NCI-H510A treated with DMSO at 0.1 percent for 48 hours (cell line): ENCODE results near the gene ESPN.
"Not testable (repeated sequence)": the region's sequence is repeated elsewhere in the genome, so short reads cannot be mapped to it uniquely, and the experiment has no call there.

Experiments used
- DNase-seq: peaks from one replicate; lab custom pipeline; 2025; lab: John Stamatoyannopoulos, UW

ESPN gene

DNA sequence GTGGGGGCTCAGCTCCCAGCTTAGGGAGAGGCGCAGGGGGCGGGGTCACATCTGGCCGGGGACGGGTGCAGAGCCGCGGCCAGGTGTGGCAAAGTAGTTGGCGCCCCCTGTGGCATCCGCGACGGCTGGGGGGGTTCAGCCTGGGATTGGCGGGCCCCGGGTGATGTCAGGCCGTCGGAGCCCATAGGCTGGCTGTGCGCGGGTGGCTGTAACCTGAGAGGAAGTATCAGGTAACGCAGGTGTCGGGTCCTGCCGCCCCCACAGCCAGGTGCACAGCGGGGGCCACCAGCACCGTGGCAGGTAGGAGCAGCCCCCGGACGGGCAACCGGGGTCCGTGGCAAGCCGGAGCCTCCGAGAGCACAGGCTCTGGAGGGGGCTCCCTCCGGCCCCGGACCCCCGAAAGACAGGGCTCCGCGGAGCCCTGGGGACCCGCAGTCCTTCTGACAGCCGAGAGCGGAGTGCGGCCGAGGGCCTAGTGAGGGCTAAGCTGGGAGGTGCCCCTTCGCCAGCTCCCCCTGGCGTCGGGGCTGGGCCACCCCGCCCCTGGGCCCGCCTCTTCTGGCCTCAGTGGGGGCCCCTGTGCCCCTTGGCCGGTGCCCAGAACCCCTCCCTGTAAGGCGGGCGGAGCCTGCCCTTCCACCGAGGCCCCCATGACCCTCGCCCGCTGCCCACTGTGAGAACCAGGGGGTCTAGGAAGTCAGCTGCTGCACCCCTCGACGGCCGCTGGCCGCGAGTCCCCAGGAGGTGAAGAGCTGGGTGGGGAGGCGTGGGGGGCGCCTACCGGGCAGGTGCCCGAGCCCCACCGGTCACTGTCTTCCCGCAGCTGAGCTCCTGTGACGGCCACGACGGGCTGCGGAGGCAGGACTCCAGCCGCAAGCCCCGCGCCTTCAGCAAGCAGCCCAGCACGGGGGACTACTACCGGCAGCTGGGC, 23.5 kb downstream of the ESPN start:
- peak; percentile 98 for DNase-seq

DNA sequence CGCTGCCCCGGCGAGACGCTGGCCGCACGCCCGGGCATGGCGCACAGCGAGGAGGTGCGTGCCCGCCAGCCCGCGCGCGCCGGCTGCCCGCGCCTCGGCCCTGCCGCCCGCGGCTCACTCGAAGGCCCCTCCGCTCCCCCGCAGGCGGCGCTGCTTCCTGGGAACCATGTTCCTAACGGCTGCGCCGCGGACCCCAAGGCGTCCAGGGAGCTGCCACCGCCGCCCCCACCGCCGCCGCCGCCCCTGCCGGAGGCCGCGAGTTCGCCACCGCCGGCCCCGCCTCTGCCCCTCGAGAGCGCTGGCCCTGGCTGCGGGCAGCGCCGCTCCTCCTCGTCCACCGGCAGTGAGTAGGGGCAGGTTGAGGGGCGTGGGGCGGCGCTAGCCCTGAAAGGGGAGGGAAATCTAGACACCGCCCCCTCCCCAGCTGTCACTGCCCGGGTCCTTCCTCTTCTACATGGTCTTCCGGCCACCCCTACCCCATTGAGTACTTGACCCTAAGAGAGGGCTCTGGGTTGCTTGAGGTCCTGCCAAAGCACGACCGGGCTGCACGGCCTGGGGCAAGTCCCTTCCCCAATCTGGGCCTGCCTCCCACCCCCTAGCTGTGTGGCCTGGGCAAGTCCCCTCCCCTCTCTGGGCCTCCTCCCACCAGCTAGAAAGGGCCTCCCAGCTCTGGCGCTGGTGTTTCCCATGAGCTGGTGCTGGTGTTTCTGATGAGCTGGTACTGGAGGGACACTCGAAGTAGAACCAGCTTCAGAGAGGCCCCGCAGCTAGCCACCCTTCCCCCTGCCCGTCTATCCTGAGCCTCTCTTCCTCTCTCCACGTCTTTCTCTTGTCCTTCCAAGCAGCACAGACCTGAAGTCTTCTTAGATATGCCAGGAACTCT, 24.4 kb downstream of the ESPN start:
- DNase-seq, result peak; percentile 77

DNA sequence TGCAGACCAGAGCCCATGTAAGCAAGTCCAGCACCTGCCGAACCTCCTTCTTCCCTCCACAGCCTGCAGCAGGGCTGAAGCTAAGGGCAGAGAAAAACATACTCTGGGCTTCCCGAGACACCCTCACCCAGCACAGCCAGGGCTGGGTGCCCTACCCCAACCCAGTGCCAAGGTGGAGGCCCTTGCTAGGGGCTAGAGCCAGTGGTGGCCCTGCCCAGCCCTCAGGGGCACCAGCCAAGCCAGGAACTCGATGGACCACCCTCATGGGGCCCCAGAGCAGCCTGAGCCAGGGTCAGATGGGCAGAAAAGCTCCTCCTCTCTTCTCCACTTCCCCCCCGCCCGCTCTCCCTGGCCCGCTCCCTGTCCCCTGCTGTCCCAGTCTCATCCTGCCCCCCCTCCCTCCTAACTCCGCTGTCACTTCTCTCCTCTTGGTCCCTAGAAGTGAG, 25.5 kb downstream of the ESPN start:
- DNase-seq, result no peak

DNA sequence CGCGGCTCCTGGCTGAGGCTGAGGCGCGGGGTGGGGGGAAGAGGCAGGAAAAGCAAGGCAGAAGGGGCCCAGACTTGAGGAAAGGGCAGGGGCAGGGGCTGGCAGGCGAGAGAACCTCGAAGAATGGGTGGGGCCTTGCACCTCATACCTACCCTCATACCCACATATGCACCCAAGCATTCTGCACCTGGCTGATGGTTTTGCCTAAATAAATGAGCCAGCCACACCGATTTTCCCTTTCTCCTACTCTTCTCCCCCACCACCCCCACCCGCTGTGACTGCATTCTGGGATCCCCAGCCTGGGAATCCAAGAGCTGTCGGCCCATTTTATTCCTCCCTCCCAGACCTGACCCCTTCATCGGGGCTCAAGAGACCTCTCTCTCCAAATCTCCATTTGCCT, 25.9 kb downstream of the ESPN start:
- not testable (repeated sequence) for DNase-seq

DNA sequence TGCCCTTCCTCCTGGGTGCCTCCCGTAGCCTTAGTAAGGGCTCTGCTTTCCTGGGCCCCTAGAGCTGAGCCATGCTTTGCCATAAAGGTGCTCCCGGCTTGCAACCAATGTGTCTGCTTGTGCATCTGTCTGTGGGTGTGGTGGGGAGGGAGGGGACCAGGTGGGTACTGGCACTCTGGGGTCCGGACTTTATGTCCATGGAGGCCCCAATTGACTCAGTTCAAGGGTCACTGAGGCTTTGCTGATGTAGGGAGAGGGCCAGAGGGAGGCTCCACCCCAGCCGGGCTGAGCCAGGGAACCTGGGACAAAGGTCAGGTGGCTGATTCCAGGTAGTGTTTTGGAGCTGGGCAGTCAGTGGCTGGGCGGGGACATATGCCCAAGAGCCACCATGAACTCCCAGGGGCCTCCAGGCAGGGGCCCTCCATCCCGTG, 26.4 kb downstream of the ESPN start:
- DNase-seq, result no peak

DNA sequence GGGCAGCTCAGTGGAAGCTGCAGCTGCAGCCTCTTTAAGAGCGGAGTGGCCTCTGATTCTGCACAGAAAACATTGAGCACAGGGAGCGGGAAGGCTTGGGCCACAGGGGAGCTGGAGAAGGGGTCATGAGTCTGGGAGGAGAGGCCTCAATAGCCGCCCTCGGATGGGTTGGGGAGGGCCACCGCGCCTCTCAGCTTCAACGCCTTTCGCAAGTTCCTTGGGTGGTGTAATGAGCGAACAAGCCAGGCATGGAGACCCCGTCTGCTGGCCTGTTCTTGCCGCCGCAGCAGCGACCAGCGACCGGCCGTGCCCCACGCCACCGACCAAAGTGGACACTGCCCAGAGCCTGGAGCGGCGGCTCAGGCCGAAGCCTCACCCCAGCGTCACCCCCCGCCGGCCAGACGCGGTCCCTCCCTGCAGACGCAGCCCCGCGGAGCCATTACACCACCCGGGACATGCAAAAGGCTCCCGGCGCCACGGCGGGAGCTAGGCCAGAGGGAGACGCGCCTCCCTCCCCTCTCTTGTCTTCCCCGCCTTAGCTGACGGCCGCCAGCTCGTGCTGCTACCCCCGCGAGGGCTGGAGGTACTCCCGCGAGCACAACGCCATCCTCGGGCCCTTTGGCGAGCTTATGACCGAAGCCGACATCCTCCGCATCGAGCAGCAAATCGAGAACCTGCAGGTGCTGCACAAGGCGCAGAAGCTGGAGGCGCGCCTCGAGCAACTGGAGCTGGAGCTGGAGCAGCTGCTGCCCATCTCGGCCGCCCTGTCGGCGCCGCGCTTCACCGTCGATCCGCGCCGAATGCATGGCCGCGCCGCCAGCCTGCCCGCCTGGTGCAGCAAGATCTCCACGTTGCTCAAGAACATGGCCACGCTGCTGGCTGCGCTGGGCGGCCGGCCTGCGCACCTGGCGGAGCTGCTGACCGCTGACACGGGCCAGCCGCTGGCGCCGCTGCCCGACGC, 29.6 kb downstream of the ESPN start:
- not testable (repeated sequence) for DNase-seq

DNA sequence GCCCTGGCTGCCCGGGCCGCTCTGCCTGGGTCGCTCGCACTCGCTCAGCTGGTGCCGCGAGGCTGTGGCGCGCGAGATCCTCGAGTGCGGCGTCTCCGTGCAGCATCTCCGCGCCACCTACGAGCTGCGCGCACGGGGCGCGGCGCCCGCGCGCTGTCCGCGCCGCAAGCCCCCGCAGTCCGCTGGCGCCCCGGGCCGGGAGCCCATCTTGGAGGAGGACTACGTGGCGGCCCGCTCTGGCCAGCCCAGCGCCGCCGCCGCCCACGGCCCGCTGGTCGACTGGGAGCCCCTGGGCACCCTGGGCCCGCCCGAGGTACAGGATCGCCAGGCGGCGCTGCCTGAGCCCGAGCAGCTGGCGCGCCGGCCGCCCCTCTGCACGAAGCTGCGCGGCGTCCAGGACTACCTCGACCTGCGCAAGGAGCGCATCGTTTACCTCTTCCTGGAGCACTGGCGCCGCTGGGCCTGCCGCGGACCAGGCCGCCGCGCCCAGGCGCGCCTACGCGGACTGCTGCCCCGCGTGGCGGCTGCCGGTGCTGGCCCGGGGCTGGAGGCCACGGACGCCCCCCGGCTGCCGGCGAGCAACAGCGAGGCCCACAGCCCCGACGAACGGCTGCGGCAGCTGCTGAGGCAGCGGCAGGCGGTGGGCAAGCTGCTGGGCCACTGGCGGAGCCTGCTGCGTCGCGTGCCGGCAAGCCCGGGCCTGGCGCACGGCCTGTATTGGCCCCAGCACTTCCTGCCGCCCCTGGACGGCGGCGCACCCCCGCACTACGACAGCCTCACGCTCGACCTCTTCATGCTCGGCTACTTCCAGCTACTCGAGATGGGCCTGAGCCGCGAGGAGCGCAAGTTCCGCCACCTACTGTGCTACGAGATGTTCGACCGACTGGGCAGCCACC, 30.5 kb downstream of the ESPN start:
- DNase-seq, result no peak

DNA sequence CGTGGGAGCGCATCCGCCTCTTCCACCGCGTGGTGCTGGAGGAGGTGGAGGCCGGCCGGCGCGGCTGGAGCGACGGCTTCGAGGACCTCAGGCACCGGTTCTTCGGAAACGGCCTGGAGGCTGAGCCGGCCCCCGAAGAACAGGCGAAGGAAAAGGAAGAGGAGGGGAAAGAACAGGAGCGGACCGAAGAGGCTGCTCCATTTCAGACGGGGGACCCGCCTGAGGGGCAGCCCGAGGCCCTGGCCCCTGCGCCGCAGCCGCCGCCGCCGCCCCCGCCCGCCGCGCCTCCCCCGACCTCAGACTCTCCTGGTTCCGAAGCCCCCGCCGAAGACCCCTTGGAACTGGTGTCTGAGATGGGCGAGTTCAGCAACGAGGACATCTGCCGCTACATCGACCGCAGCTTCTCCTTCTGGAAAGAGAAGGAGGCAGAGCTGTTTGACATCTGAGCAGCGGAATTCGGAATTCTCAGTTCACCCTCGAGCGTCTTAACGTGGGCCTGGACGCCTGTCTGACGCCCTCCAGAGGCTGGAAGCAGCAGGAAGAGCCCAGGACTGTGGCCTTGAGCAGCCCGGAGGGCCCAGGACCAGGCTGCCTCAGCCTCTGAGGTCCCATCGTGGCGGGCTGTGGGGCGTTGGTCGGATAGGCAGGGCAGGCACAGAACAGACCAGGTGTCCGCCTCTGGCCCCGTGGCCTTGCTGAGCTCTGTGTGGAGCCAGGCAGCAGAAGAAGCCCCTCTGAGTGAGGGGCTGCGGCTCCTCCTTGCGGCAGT, 31.4 kb downstream of the ESPN start:
- not testable (repeated sequence) for DNase-seq

DNA sequence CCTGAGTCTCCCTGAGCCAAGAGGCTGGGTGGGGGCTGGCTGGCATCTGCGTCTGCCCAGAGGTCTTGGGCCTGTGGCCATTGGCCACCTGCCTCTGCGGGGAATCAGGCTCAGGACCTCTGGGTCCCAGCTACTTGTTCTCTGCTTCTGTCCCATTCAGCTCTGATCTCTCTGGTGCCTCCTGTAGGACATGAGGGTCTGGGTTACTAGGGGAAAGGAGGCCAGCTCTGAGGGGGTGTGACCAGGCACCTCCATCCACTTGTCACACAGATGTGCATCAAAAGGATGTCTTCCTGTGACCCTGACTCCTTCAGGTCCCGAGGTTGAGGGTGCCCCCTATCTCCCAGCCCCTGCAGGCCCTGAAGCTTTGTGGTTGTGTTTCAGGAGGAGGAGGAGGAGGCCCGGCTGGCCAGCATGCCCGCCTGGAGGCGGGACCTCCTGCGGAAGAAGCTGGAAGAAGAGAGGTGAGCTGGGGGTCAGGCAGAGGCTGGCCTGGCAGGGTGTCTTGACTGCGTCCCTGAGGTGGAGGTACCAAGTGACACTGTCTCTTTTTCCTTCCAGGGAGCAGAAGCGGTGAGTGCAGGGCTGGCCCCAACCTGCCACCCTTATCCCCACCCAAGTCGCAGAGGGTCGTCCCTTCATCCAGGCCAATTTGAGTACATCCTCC, 32.4 kb downstream of the ESPN start:
- DNase-seq, result no peak

DNA sequence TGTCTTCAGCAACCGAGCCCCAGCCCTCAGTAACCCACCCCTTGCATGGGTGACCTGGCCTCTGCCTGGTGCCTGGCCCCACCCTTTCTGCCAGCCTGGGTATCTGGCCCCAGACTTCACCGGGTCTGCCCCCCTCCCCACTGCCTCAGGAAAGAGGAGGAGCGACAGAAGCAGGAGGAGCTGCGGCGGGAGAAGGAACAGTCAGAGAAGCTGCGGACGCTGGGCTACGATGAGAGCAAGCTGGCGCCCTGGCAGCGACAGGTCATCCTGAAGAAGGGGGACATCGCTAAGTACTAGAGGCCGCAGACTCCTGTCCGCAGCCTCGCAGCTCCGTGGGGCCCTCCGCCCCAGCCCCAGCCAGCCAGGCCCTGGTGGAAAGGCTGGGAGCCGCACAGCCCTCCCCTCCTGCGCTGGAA, 35.3 kb downstream of the ESPN start:
- peak; percentile 25 for DNase-seq

DNA sequence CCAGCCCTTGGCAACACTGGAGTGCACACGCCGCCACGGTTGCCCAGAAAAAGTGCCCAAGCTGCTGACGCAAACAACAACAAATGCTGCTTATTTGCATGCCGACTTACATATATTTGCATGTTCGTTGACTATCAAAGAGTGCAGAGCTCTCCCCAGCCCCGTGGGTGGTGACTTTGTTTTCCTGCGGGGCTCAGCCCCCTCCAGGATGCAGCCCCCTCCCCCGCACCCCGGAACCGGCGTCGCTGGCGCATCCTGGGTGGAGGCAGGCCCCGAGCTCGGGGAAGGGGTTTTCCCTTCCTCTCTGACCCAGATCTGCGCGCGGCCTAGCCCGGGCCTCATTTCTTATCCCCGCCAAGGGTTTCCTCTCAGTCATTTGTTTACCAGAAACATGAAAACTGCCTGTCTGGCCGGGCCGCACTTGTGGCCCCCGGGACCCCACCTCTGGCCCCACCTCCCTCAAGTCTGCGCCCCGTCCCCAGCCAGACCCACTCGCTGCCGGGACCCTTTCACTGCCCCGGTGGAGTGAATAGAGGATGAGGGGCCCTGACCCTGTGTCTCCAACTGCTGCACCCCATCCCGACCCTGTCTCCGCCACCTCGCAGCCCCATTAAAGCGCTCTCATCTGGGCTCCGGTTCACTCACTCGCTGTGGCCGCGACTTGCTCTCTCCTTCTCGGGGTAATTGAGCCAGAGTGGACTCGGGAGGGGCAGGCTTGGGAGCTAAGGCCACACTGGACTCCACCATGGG, 35.9 kb downstream of the ESPN start:
- no peak for DNase-seq

DNA sequence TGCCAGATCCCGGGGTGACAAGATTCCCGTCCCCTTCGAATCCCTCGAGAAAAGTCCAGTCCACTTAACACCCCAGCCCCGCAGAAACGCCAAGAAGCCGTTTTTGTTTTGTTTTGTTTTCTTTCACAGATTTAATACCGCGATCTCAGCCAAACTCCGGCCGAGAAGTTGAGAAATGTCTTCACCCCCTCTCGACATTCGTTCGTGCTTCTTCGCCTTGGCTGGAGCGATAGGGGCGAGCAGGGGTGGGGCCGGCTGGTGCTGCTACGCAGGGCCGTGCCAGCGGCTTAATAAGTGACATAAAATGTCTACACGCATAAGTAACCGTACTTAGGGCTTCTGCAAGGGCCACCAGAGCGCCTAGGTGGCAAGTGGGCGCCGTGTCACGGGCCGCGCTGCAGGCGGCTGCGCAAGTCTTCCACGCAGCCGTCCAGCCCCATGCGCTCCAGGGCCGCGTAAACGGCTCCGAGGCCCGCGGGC, 36.5 kb downstream of the ESPN start:
- DNase-seq, result no peak

DNA sequence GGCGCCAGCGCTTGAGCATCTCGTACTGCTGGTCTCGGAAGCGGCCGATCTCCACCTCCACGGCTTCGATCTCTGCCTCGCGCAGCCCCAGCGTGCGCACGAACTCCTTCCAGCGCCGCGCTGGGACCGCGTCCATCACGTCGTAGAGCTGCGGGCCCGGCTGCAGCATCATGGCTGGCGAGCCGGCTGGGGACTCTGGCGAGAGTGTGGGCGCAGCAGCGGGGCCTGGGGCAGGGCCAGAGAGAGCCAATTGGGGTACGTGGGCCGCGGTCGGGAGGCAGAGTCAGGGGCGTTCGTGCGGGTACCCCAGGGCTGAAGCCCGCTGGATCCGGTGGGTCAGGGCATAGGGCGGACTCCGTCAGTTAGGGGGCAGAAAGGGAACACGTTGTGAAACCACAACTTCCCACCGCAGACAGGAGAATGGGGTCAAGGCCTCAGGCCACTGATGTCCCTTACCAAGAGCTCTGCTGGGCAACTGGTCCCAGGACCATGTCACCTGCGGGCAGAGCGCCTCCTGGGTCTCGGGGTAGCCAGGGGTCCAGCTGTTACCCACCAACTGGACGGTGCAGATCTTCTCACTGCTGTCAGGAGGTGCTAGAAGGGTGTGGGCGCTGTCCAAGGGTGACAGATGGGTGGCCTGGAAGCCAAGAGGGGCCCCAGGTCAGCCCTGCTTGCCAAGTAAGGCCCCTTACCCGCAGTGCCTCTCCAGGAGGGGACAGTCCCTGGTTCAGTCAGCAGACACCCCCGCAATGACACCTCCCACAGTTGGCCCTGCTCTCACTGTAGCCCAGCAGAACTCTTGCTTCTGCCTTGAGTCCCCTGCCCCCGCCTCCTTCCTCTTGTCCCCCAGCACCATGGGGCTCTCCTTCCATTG, 37.2 kb downstream of the ESPN start:
- DNase-seq, result no peak

DNA sequence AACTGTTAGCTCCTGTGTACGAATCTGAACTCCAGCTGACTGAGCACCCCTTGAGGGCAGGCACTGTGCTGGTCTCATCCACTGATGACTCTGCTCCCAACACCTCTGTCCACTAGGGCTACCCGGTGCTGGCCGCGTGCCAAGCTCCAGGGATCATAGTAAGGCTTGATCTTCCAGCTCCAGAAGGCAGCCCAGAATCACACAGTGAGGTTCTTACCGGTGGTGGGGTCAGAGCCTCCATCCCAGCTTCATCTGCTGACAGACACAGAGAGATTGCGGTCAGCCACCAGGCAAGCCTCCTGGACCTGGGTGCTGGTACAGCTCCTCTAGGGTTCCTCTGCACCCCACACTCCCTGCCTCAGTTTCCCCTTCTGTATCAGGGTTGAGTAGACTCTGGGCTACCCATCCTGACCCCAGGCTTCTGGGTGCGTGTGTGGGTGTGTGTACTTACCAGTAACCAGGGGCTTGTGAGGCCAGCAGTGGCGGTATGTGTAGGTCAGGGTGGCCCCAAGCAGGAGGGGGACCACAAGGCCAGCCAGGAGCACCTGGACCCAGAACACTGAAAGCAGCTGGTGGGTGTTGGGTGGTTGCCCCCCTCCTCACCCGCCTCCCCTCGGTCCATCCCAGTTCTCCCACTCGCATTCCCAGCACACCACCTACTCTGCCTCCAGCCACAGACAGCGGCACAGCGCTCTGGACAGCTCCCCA, 38.0 kb downstream of the ESPN start:
- no peak for DNase-seq

DNA sequence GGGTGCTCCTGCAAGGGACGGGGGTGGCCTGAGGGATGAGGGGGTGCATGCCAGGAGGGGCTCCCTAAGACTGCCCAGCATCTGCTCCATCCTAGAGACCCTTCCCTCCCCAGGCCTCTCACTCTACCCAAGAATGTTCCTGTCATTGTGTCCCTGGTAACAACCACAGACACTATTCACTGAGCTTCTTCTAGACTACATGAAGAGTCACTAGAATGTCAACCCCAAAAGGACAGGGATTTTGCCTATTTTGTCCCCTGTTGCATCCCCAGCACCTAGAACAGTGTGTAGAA, 38.5 kb downstream of the ESPN start:
- DNase-seq, result no peak

DNA sequence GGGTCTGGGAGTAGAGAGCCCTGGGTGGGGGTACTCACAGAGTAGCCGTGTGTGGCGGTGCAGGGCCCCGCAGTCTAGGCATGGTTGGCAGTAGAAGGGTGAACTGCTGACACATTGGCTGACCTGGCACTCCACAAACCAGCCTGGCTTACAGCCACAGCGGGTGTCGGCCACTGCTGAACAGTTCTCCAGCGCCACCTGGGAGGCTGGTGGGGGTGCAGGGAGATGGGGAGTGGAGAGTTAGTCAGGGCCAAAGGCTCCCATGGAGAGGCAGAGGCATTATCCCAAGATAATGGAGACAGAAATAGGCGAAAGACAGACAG, 39.9 kb downstream of the ESPN start:
- peak; percentile 90 for DNase-seq

DNA sequence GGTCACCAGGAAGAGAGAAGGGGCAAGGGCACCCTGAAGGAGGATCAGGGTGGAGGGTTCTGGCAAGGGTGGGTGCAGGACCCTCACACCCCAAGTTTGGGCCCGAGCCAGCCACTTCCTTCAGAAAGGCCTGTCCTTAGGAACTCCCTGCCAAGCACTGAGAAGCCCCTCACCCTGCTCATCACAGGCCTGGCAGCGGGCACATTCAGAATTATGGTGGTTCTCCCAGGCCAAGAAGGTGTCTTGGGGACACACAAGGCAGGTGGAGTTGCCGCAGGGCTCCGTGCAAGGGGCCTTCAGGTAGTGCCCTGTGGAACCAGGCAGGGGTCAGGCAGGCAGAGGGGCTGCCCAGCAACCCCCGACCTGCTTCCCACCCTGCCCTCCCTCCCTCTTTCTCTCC, 40.3 kb downstream of the ESPN start:
- DNase-seq, result no peak
